GM12878 (cell line): Measurements from ENCODE around the gene SOWAHD.

Experiments used
- CBX5 ChIP-seq: sonication (generic); IDR thresholded peaks from 2 replicates; pipeline ENCODE4 v1.6.1; 2016; ENCODE audit warnings: low read depth, moderate library complexity, mild to moderate bottlenecking, inconsistent platforms
- CTCF ChIP-seq, 3 experiments: IDR thresholded peaks in 2 of 3; conservative IDR thresholded peaks in 1 of 3; 2 replicates each; pipeline ENCODE4 v1.5.1; 2011; ENCODE audit warnings: low read depth in 3 of 3, low read length in 3 of 3, mild to moderate bottlenecking in 3 of 3, control low read depth in 2 of 3, moderate library complexity in 2 of 3, inconsistent platforms in 1 of 3, mixed read lengths in 1 of 3; ENCODE audit not compliant: control insufficient read depth in 2 of 3, insufficient read depth in 1 of 3; ENCODE audit errors: extremely low read depth in 1 of 3
- EGR1 ChIP-seq, 2 experiments: IDR thresholded peaks; 1 replicate in 1 of 2; 2 replicates in 1 of 2; pipeline ENCODE4 v1.6.1; 2011 to 2012; ENCODE audit warnings: low read depth in 2 of 2, low read length in 2 of 2, borderline replicate concordance in 1 of 2, mild to moderate bottlenecking in 1 of 2, moderate library complexity in 1 of 2
- FOXM1 ChIP-seq: IDR thresholded peaks from 2 replicates; pipeline ENCODE4 v1.6.1; 2012; ENCODE audit warnings: low read depth, mild to moderate bottlenecking, inconsistent platforms, low read length, moderate library complexity
- NFYA ChIP-seq: IDR thresholded peaks from 2 replicates; pipeline ENCODE4 v1.6.1; 2011; ENCODE audit warnings: low read depth, mild to moderate bottlenecking, low read length, improper control_type of control experiment, borderline replicate concordance
- NFYB ChIP-seq: IDR thresholded peaks from 2 replicates; pipeline ENCODE4 v1.6.1; 2011; ENCODE audit warnings: low read depth, mild to moderate bottlenecking, low read length, improper control_type of control experiment, moderate library complexity; ENCODE audit not compliant: insufficient read depth
- POLR2A ChIP-seq: IDR thresholded peaks from 2 replicates; pipeline ENCODE4 v1.6.1; 2011; ENCODE audit warnings: low read depth, mild to moderate bottlenecking, low read length
- POLR2AphosphoS5 ChIP-seq: IDR thresholded peaks from 2 replicates; pipeline ENCODE4 v1.6.1; 2011; ENCODE audit warnings: mild to moderate bottlenecking, low read length, inconsistent platforms
- ZNF274 ChIP-seq: IDR thresholded peaks from one replicate; pipeline ENCODE4 v1.8.0; 2011; ENCODE audit not compliant: insufficient read length, insufficient read depth
- ZNF592 ChIP-seq: fragments of 450-650 bp; IDR thresholded peaks from 2 replicates; pipeline ENCODE4 v1.6.1; 2017; ENCODE audit warnings: mild to moderate bottlenecking, moderate library complexity
- ZSCAN29 ChIP-seq: fragments of 450-650 bp; IDR thresholded peaks from 2 replicates; pipeline ENCODE4 v1.6.1; 2017; ENCODE audit warnings: mild to moderate bottlenecking, moderate library complexity

- TF ChIP-seq EGR1 (IDR thresholded peaks at IDR 0.05; ENCODE audit: borderline replicate concordance in 1 of 2, low read depth in 2 of 2, low read length in 2 of 2) (no peak), ZNF592 (no peak), CTCF (IDR thresholded peaks at IDR 0.05 in 2 of 3, conservative IDR thresholded peaks at IDR 0.05 in 1 of 3; ENCODE audit: control insufficient read depth in 2 of 3, extremely low read depth in 1 of 3, insufficient read depth in 1 of 3, low read depth in 3 of 3, low read length in 3 of 3) (no peak), NFYA (no peak), ZSCAN29 (no peak), NFYB (no peak), POLR2A (no peak), FOXM1 (no peak), ZNF274 (no peak), CBX5 (no peak), POLR2AphosphoS5 (no peak)
Observed at GRCh38 chrX:119757646-119757978, 776 bp upstream of the SOWAHD start.
